Spleen (tissue), 11 donors: ENCODE data around the gene KSR1. TPM values are rescaled to one million over a fixed set of nuclear protein-coding genes. Genes with fewer than 3 reads are reported as not detected.

ENCODE experiments used
- DNase-seq: peaks from one replicate; pipeline ENCODE4 v3.0.0-alpha.2; 2020
- H3K27ac ChIP-seq, 8 donors: fragments of 200-600 bp; sonication (generic) in 7 of 8; 1 replicate in 4 of 8; 2 replicates in 4 of 8; pipeline versions ENCODE4 v1.5.0 to v1.8.0; 2016 to 2021; ENCODE audit warnings: inconsistent platforms in 4 of 8, mild to moderate bottlenecking in 4 of 8, moderate library complexity in 1 of 8
- H3K27me3 ChIP-seq, 7 donors: fragments of 200-600 bp; sonication (generic) in 6 of 7; replicated peaks in 1 of 7; 1 replicate in 4 of 7; 2 replicates in 3 of 7; pipeline versions ENCODE4 v1.5.0 to v1.8.0; 2016 to 2021; ENCODE audit warnings: inconsistent platforms in 3 of 7, mild to moderate bottlenecking in 1 of 7
- H3K36me3 ChIP-seq, 6 donors: fragments of 200-600 bp; sonication (generic) in 5 of 6; 1 replicate in 4 of 6; 2 replicates in 2 of 6; pipeline versions ENCODE4 v1.5.0 to v1.8.0; 2016 to 2021; ENCODE audit warnings: inconsistent platforms in 2 of 6
- H3K4me1 ChIP-seq, 6 donors: fragments of 200-600 bp; sonication (generic) in 5 of 6; 1 replicate in 3 of 6; 2 replicates in 3 of 6; pipeline versions ENCODE4 v1.5.0 to v1.8.0; 2016 to 2021; ENCODE audit warnings: inconsistent platforms in 3 of 6
- H3K4me3 ChIP-seq, 8 donors: fragments of 200-600 bp; sonication (generic) in 7 of 8; 1 replicate in 4 of 8; 2 replicates in 4 of 8; pipeline versions ENCODE4 v1.5.0 to v1.8.0; 2016 to 2021; ENCODE audit warnings: inconsistent platforms in 4 of 8, mild to moderate bottlenecking in 4 of 8, moderate library complexity in 2 of 8
- H3K9me3 ChIP-seq, 8 donors: fragments of 200-600 bp; sonication (generic) in 7 of 8; 1 replicate in 4 of 8; 2 replicates in 4 of 8; pipeline versions ENCODE4 v1.5.0 to v1.8.0; 2016 to 2021; ENCODE audit warnings: inconsistent platforms in 4 of 8
- POLR2A ChIP-seq, 3 donors: fragments of 450-650 bp; IDR thresholded peaks; one replicate each; pipeline ENCODE4 v1.5.1; 2017; ENCODE audit warnings: antibody characterized with exemption in 3 of 3, mild to moderate bottlenecking in 1 of 3
- POLR2AphosphoS5 ChIP-seq, 3 donors: sonication (generic); formaldehyde crosslinking; IDR thresholded peaks; one replicate each; pipeline ENCODE4 v1.5.1; 2017; ENCODE audit warnings: antibody characterized with exemption in 3 of 3
- WGBS, 5 donors: extraction: QIAGEN DNeasy Blood & Tissue Kit in 3 of 5; methylation state at CpG; one replicate each; pipeline versions ENCODE4 v1.1.5 to v1.1.7; 2013 to 2018; 5-methylcytosine and 5-hydroxymethylcytosine counted together
- intact Hi-C: fragments of 100-400 bp; cut with DNase I; formaldehyde crosslinking; loops from one replicate; pipeline ENCODE4 v1.15.0; 2023; ENCODE audit warnings: low total_unique reads
- polyA plus RNA-seq, 3 donors: library from polyadenylated mRNA; stranded (reverse); fragments of 200-250 nt; gene quantifications; one replicate each; pipeline ENCODE4 v1.2.1, GENCODE V29; 2013
- total RNA-seq, 7 donors: library from RNA; depleted of rRNA in 3 of 7; stranded (reverse); fragments of >200 nt in 3 of 7; fragmentation: NEBNext Ultra II Directional in 4 of 7; extraction: Animal tissue kit (Norgen Biotek cat#: 25700) in 4 of 7; gene quantifications; one replicate each; pipeline versions ENCODE4 v1.1.0 to v1.2.1, GENCODE V29; 2016 to 2021
- TF ChIP-seq, protein P1 (sequence below), 11 experiments: fragments of 200-600 bp in 7 of 11; fragments of 450-650 bp in 4 of 11; sonication (generic) in 4 of 11; IDR thresholded peaks in 8 of 11; conservative IDR thresholded peaks in 3 of 11; 1 replicate in 7 of 11; 2 replicates in 4 of 11; pipeline versions ENCODE4 v1.4.0 to v1.8.0; 2016 to 2021; ENCODE audit warnings: antibody characterized with exemption in 11 of 11, inconsistent platforms in 4 of 11, mild to moderate bottlenecking in 1 of 11
- donor health status: healthy with polysubstance abuse.
- donor health status: DM: no; HTN: no; CAD: no; lungs with moderate emphysema.
- donor health status: DM: no; HTN: no; CAD: no.
- donor health status: Bipolar disorder and iron deficiency.
- donor health status: healthy.
- donor health status: DM: no; HTN: no; CAD: no.
- donor health status: DM: yes; HTN: yes; CAD: no.

The KSR1 gene
- total and polyA plus RNA-seq, 10 donors = 6.4 to 100 (median 46.0) TPM

GRCh38 chr17:27579897-27580321, 123.7 kb downstream of the KSR1 start:
- intact Hi-C loops = no loop called here
- no peak for DNase-seq
- Histone ChIP-seq H3K36me3 (peaks cover 0 to 50% (median 10%) of the 10 kb centered on the region in 6 donors), H3K27ac (no peak overlapping the region), H3K27me3 (no peaks in the 10 kb centered on the region), H3K4me1 (peaks cover 4 to 44% (median 21%) of the 10 kb centered on the region in 6 donors), H3K4me3 (no peak overlapping the region), H3K9me3 (no peaks in the 10 kb centered on the region)
- TF ChIP-seq POLR2A (IDR thresholded peaks at IDR 0.05) = no peak
- TF ChIP-seq POLR2AphosphoS5 (IDR thresholded peaks at IDR 0.05) = no peak
- TF ChIP-seq, protein P1, sequence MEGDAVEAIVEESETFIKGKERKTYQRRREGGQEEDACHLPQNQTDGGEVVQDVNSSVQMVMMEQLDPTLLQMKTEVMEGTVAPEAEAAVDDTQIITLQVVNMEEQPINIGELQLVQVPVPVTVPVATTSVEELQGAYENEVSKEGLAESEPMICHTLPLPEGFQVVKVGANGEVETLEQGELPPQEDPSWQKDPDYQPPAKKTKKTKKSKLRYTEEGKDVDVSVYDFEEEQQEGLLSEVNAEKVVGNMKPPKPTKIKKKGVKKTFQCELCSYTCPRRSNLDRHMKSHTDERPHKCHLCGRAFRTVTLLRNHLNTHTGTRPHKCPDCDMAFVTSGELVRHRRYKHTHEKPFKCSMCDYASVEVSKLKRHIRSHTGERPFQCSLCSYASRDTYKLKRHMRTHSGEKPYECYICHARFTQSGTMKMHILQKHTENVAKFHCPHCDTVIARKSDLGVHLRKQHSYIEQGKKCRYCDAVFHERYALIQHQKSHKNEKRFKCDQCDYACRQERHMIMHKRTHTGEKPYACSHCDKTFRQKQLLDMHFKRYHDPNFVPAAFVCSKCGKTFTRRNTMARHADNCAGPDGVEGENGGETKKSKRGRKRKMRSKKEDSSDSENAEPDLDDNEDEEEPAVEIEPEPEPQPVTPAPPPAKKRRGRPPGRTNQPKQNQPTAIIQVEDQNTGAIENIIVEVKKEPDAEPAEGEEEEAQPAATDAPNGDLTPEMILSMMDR (IDR thresholded peaks at IDR 0.05 in 8 of 11, conservative IDR thresholded peaks at IDR 0.05 in 3 of 11) = no peak
- 79 to 88% (median 83%) methylated on average over 4 of the region's 4 CpGs for WGBS, 5 donors

- Histone ChIP-seq H3K4me1 (peaks cover 4 to 39% (median 21%) of the 10 kb centered on the region in 6 donors), H3K36me3 (peaks cover 0 to 61% (median 13%) of the 10 kb centered on the region in 6 donors), H3K9me3 (no peaks in the 10 kb centered on the region), H3K27ac (no peak overlapping the region), H3K4me3 (no peak overlapping the region), H3K27me3 (no peaks in the 10 kb centered on the region)
- TF ChIP-seq POLR2A (IDR thresholded peaks at IDR 0.05) (no peak), POLR2AphosphoS5 (IDR thresholded peaks at IDR 0.05) (no peak)
- TF ChIP-seq, protein P1 (IDR thresholded peaks at IDR 0.05 in 8 of 11, conservative IDR thresholded peaks at IDR 0.05 in 3 of 11) = no peak
- WGBS, 5 donors = 88 to 92% (median 90%) methylated on average over 6 of the region's 6 CpGs
- intact Hi-C loops = no loop called here
- DNase-seq = no peak
Measured at GRCh38 chr17:27581016-27581415, 124.8 kb downstream of the KSR1 start.

DNA sequence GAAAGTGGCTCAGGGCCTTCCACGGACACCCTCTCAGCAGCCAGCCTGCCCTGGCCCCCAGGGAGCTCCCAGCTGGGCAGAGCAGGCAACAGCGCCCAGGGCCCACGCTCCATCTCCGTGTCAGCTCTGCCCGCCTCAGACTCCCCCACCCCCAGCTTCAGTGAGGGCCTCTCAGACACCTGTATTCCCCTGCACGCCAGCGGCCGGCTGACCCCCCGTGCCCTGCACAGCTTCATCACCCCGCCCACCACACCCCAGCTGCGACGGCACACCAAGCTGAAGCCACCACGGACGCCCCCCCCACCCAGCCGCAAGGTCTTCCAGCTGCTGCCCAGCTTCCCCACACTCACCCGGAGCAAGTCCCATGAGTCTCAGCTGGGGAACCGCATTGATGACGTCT, 126.4 kb downstream of the KSR1 start:
- TF ChIP-seq POLR2A (IDR thresholded peaks at IDR 0.05) = no peak
- TF ChIP-seq, protein P1 (IDR thresholded peaks at IDR 0.05 in 8 of 11, conservative IDR thresholded peaks at IDR 0.05 in 3 of 11) = no peak
- no peak for TF ChIP-seq POLR2AphosphoS5 (IDR thresholded peaks at IDR 0.05)
- Histone ChIP-seq H3K9me3 (no peaks in the 10 kb centered on the region), H3K36me3 (peaks cover 0 to 70% (median 17%) of the 10 kb centered on the region in 6 donors), H3K4me3 (no peak overlapping the region), H3K27me3 (no peaks in the 10 kb centered on the region), H3K4me1 (peaks cover 0 to 26% (median 14%) of the 10 kb centered on the region in 6 donors), H3K27ac (no peak overlapping the region)
- intact Hi-C loops = no loop called here
- DNase-seq = no peak
- 88 to 96% (median 90%) methylated on average over 13 to 18 of the region's 18 CpGs for WGBS, 5 donors

GRCh38 chr17:27585153-27585681, 129.0 kb downstream of the KSR1 start:
- H3K36me3 ChIP-seq = peaks cover 0 to 79% (median 24%) of the 10 kb centered on the region in 6 donors
- no peak overlapping the region for H3K27ac ChIP-seq
- H3K4me3 ChIP-seq = no peak overlapping the region
- no peaks in the 10 kb centered on the region for H3K27me3 ChIP-seq
- 65 to 82% (median 78%) methylated on average over 7 to 9 of the region's 9 CpGs for WGBS, 5 donors
- no peaks in the 10 kb centered on the region for H3K9me3 ChIP-seq
- intact Hi-C loops = no loop called here
- H3K4me1 ChIP-seq = peaks cover 0 to 10% (median 7%) of the 10 kb centered on the region in 6 donors
- no peak for DNase-seq
- TF ChIP-seq POLR2A (IDR thresholded peaks at IDR 0.05) (no peak), POLR2AphosphoS5 (IDR thresholded peaks at IDR 0.05) (no peak)
- TF ChIP-seq, protein P1 (IDR thresholded peaks at IDR 0.05 in 8 of 11, conservative IDR thresholded peaks at IDR 0.05 in 3 of 11) = no peak
